Erythroblast (primary cell): ENCODE data around the gene ARMC6.

Experiments used
- DNase-seq, 2 experiments: peaks; one replicate each; lab custom pipeline; 2025; lab: John Stamatoyannopoulos, UW
- GATA1 ChIP-seq: IDR thresholded peaks from 2 replicates; pipeline ENCODE4 v1.6.1; 2011; ENCODE audit warnings: low read depth, mild to moderate bottlenecking, control low read depth, low read length, moderate library complexity
- POLR2A ChIP-seq: IDR thresholded peaks from 2 replicates; pipeline ENCODE4 v1.6.1; 2011; ENCODE audit warnings: mild to moderate bottlenecking, low read length

ARMC6 gene

DNA sequence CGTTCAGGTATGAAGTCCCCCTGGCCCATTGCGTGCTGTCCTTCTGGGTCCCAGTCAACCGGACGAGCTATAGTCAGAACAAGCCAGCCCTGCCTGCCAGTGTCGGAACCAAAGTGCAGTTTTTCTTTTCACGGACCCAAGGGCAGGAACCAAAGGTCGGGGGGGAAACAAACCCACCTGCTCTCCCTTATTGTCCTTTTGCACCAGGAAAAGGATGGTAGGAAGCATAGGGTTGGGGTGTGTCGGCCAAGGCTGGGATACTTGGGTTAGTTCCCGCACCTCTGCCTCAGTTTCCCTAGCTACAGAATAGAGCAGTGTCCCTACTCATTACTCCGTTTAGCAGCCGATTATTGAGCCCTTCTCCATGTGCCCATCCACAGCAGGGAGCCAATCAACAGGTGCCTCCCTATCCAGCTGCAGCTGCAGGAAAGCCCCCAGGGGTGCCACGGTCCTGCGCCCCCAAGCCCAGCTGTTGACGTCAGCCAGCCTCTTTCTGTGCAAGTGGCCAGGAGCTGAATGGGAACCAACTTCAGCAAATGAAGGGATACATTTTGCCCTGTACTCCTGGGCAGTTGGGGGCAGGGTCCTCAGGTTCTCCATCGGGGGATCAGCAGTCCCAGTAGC lies 21.0 kb downstream of the ARMC6 start:
- DNase-seq, result no peak
- no peak for TF ChIP-seq POLR2A

DNA sequence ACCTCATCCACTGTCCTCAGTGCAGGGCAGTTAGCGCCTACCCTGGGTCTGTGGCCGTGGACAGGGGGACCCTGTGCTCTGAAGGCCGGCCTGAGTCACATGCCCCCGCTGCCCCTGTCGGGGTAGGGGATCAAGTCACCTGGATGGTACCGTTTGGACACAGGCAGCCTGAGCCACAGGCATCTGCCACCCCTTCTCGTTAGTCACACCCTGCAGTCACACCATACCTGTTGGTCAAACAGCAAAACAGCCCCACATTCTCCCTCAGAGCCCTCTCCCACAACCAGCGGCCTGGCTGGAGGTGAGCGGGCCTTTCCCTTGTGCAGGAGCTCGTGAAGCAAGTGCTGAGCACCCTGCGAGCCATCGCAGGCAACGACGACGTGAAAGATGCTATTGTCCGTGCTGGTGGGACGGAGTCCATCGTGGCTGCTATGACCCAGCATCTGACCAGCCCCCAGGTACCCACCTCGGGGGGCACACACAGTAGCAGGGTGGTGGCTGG lies 21.6 kb downstream of the ARMC6 start:
- DNase-seq, result no peak
- TF ChIP-seq GATA1, result no peak
- no peak for TF ChIP-seq POLR2A

DNA sequence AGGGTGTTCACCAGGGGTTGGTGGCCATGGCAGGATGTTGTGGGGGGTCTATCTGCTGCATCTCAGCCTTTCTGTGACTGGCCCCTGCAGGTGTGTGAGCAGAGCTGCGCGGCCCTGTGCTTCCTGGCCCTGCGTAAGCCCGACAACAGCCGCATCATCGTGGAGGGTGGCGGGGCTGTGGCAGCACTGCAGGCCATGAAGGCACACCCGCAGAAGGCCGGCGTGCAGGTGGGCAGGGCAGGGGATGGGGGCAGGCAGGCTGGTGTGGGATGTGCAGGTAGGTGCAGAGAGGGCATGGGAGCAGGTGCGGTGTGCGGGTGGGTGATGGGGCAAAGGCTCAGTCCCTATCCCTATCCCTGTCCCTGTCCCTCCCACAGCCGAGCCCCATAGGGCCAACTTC lies 22.3 kb downstream of the ARMC6 start:
- no peak for TF ChIP-seq POLR2A
- TF ChIP-seq GATA1, result no peak
- DNase-seq, result no peak

DNA sequence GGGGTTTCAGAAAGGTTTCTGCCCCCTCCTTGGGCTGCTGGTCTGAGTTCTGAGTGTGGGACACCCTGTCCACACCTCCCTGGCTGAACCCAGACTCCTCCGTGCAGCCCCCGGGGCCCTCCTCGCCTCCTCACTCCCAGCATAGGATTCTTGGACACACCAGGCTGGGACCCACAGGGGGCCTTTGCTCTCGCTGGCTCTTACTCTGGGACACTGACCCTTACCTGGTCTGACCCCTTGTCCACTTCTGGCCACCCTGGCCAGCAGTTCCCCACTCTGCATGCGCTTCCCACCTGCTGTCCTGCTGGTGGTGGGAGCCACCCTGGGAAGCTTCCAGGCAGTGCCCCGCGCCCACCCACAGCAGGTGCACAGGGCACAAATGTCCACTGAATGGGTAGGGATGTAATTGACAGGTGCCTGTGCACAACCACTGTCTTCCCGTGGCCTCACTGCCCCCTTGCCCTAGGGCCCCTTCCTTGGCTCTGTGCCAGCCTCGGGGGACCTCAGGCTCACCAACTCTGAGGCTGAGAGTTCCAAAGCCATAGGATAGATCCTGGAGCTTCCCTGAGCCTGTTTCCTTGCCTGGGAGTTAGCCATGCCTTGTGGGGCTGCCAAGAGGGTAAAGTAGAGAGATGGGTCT lies 23.4 kb downstream of the ARMC6 start:
- TF ChIP-seq GATA1 (no peak), POLR2A (no peak)
- DNase-seq, result no peak

DNA sequence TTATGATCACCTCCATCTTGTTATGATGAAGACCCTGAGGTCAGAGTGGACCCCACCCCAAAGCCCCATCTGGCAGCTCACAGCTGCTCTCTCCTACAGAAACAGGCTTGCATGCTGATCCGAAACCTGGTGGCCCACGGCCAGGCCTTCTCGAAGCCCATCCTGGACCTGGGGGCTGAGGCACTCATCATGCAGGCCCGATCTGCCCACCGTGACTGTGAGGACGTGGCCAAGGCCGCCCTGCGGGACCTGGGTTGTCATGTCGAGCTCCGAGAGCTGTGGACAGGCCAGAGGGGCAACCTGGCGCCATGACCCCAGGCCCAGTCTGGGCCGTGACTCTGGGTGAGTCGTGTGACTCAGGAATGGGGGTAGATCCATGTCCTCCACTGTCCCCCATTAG lies 23.9 kb downstream of the ARMC6 start:
- TF ChIP-seq GATA1 (no peak), POLR2A (no peak)

DNA sequence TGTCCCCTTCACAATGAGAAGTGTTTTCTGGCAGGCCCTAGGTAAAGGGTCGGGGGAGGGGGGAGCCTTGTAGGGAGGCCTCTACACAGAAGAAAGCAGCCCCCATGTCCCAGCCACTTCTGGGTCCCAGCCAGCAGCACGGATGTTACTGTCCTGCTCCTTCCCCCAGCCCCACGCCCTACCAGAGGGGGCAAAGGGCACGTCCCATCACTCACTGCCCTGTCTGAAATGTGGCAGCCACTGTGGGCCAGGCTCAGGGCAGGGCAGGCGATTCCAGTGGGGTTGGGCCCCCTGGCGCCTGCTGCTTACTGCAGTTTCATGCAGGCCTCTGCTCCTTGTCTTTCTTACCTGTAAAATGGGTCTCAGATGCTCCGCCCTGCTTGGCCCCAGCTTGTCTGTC lies 24.3 kb downstream of the ARMC6 start:
- DNase-seq, result no peak
- no peak for TF ChIP-seq POLR2A
- TF ChIP-seq GATA1, result no peak

More for the DNA sequence above, 23.9 kb downstream of the ARMC6 start:
- no peak for DNase-seq

DNA sequence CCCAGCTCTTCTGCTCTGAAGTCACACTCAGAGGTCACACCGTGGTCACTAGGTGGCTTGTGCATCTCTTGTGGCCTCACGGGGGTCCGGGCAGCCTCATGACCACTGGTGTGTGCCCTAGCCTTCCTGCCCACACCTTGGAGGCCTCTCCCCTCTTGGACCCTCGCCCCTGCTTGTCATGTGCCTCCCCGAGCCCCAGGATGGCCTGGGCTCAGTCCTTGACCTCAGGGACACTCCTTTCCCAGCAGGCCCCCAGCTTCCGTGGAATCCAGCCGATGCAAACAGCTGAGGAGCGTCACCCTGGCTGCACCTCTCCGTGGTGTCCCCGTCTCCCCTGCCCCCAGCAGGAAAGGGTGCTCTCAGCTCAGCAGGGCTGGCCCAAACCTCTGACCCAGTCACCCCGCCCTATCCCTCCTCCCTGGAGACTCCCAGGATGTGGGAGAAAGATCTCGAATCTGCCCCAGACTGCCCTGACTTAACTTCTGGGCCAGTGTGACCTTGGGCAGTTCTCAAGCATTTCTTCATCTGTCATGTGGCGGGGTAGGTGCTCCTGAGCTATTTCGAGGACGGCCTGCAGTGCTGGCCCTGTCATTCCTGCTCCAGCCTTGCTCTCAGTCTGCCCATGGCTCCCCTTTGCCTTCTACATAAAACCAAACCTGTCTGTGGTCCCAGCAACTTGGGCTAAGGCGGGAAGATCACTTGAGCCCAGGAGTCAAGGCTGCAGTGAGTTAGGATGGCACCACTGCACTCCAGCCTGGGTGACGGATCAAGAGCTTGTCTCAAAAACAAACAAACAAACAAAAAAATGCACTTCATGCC lies 25.8 kb downstream of the ARMC6 start:
- DNase-seq, result peak in 1 of 2 experiments; percentile 53
- TF ChIP-seq POLR2A, result no peak

DNA sequence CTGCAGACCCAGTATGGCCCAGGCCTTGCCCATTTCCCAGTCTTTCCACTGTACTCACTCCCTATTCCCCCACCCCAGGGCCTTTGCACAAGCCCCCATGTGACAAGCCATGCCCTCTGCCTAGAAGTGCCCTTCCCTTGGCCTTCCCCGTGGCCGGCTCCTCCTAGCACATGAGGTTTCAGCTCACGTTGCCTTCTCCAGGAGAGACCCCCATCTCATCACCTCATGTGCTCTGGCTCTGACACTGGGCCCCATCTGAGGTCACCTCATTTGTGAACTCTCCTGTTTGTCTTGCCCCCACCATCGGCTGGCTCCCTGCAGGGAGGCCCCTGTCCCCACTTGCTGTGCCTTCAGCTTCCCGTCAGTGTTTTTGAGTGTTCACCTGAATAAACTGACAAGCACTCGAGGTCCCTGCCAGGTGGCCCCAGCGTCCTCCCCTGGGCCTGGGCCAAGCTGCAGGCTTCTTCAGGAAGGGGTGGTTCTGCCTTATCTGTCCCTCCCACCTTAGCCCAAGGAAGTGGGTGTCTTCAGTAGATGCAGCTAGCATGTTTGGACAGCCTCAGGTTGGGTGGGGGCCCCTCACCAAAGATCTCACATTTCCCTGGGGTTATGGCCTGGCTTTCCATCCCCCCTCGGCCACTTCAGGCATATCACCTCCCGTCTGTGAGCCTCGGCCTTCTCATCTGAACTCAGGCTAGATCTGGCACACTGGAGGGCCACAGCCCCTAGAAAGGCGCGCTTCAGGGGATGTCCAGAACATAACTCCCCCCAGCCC lies 26.6 kb downstream of the ARMC6 start:
- TF ChIP-seq POLR2A (peak; percentile 21), GATA1 (peak; percentile 22)
- peak; percentile 93 to 97 for DNase-seq

DNA sequence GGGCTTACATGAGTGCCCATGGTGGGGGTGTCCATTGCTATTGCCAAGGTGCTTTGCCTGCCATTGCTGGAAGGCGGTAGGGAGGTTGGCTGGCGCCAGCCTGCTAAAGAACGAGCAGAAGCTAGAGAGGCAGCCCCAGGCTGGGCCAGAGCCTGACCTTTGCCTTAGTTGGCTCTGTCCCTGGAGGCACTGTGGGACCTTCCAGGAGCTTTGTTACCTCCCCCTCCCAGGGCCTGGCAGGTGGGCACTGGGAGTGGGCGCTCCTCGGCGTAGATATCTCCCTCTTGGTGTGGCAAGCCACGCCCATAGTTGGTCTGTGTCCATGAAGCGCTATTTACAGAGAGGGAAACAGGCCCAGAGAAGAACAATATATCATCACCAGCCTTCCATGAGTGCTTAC lies 28.1 kb downstream of the ARMC6 start:
- peak in 1 of 2 experiments; percentile 59 for DNase-seq
- no peak for TF ChIP-seq POLR2A
- no peak for TF ChIP-seq GATA1

DNA sequence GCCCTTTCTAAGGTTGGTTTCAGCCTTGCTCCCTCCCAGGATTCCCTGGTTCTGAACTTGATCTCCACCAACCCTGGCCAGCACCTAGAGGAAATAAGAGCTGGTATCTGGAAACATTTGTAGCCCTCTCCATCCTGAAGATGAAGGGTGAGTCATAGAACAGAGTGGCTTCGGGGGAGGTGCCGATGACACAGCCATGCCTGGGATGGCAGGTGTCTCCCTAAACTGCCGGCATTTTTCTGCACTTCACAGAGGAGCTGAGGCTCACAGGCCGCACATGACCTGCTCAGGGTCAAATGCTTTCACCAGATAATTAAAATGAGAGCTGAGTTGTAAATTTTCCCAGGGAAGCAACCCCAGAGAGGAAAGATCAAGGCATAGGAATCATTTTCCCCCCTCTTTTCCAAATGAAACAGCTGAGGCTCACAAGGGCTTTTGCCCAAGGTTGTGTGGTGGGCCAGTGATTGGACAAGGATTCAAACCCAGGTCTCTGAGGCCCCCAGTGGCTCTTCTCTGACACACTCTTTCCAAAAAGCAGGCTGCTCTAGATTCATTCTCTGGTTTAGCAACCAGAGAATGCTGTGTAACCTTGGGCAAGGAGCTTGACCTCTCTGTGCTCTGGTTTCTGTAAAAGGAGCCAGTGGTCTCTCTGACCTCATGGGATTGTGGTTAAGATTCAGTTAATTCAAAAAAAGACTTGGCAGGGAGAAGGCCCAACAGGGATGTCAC lies 29.2 kb downstream of the ARMC6 start:
- no peak for TF ChIP-seq GATA1
- TF ChIP-seq POLR2A, result no peak
- peak in 1 of 2 experiments; percentile 73 for DNase-seq

DNA sequence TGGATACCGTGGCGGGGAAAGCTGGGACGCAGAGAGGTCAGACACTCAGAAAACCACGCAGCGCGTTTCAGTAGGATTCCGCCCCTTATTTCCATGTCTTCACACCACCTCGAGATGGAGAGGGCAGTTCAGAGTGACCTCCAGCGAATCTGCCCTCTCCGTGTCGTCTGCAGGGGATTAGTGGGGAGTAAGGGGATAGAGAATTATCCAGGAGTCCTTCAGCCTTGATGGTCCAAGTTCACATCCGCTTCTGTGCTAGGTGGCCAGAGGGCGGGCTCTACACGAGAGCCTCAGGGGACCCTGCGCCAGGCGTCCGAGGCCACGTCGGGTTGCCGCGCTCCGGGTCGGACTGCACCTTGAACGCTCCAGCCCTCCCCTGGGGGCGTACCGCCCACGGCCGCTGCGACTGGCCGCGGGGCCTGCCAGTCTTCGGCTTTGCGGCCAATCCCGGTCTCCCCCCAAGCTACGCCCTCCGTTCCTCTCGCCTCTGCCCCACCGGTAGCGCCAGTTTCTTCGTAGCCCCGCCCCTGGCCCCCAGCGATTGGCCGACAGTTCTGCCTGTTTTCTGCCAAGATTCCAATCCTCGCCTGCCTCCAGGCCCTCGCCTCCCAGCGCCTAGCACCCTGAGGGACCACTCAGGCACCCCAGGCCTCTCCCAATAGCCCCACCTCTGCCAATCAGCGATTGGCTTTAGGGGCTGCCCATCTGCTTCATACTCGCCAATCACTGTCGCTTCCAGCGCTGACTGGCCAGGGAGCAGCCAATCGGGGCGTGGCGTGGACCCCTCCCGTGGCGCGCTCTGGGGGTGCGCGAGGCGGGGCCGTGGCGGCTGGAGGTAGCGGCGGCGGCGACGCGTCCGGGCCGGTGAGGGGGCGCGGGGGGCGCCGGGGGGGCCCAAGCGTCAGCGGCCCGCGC lies 30.0 kb downstream of the ARMC6 start, which contains the start of gene SLC25A42:
TSS of gene SLC25A42 (plus strand) at position 812 of the 915 bp plus-strand sequence. CDS start 32,131 bp downstream, outside the sequence.
- DNase-seq, result peak; percentile 100
- TF ChIP-seq GATA1, result no peak
- peak; percentile 72 for TF ChIP-seq POLR2A
